HG03521 (cell line): ENCODE measurements around the gene ANO3.

Source experiments
- ATAC-seq: cut with Tn5 transposase; IDR thresholded peaks from one replicate; pipeline ENCODE4 v1.9.1; 2021; ENCODE audit warnings: mild to moderate bottlenecking, moderate library complexity; ENCODE audit not compliant: unreplicated experiment

ANO3 gene

GRCh38 chr11:26702406-26702805 is 370.5 kb downstream of the ANO3 start:
- ATAC-seq: no peak

- ATAC-seq: no peak
Observed at GRCh38 chr11:26703411-26704191, 371.7 kb downstream of the ANO3 start.

- ATAC-seq: no peak
Observed at GRCh38 chr11:26704249-26704648, 372.3 kb downstream of the ANO3 start.

GRCh38 chr11:26706181-26706580 is 374.3 kb downstream of the ANO3 start:
- ATAC-seq: no peak

- no peak for ATAC-seq
Observed at GRCh38 chr11:26708736-26709456, 377.0 kb downstream of the ANO3 start.

- no peak for ATAC-seq
Observed at GRCh38 chr11:26710489-26710888, 378.6 kb downstream of the ANO3 start.

- ATAC-seq: no peak
Observed at GRCh38 chr11:26712497-26712896, 380.6 kb downstream of the ANO3 start.
